ENCODE data around the gene ETF1. TPM values are rescaled to one million over a fixed set of nuclear protein-coding genes. Genes with fewer than 3 reads are reported as not detected.

The ETF1 gene
- polyA plus RNA-seq, 1 experiment: 107 TPM

DNA sequence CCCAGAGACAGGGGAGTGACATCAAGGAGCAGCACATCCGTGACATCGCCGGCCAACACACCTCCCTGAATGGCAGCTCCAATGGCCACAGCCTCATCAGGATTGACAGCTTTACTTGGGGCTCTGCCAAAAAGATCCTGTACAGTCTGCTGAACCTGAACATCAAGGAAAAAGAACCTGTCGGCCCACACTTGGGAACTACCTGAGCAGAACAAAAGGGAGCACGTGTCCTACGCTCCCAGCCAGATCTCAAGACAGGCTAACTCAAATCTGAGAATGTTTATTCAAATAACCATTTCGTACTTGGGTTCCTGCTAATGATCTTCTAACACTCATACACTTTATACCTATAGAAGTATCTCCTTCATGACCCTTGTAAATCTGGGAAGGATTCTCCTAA, 16.9 kb upstream of the ETF1 start:
- H3K4me3 ChIP-seq (ENCODE audit: low read depth, low read length): no peak overlapping the region
- ChIA-PET POLR2A (interaction anchor here (0.7 kb wide), 1 partner anchor 11 kb away, joined by 3 read pairs; no protein-coding TSS in a partner anchor), CTCF (interaction anchor here (1.5 kb wide), 1 partner anchor 12 kb away, joined by 4 read pairs; no protein-coding TSS in a partner anchor)
- no peak overlapping the region for H3K27ac ChIP-seq (ENCODE audit: low read depth, low read length)
- TF ChIP-seq, protein P1, sequence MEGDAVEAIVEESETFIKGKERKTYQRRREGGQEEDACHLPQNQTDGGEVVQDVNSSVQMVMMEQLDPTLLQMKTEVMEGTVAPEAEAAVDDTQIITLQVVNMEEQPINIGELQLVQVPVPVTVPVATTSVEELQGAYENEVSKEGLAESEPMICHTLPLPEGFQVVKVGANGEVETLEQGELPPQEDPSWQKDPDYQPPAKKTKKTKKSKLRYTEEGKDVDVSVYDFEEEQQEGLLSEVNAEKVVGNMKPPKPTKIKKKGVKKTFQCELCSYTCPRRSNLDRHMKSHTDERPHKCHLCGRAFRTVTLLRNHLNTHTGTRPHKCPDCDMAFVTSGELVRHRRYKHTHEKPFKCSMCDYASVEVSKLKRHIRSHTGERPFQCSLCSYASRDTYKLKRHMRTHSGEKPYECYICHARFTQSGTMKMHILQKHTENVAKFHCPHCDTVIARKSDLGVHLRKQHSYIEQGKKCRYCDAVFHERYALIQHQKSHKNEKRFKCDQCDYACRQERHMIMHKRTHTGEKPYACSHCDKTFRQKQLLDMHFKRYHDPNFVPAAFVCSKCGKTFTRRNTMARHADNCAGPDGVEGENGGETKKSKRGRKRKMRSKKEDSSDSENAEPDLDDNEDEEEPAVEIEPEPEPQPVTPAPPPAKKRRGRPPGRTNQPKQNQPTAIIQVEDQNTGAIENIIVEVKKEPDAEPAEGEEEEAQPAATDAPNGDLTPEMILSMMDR (IDR thresholded peaks at IDR 0.05; ENCODE audit: low read depth, low read length): no peak
- no peaks in the 10 kb centered on the region for H3K9me3 ChIP-seq (ENCODE audit: control insufficient read depth, insufficient read depth, low read length)
- H3K27me3 ChIP-seq (ENCODE audit: control insufficient read depth, insufficient read depth, low read length): no peaks in the 10 kb centered on the region
- DNase-seq (ENCODE audit: low read depth, low spot score): no peak

DNA sequence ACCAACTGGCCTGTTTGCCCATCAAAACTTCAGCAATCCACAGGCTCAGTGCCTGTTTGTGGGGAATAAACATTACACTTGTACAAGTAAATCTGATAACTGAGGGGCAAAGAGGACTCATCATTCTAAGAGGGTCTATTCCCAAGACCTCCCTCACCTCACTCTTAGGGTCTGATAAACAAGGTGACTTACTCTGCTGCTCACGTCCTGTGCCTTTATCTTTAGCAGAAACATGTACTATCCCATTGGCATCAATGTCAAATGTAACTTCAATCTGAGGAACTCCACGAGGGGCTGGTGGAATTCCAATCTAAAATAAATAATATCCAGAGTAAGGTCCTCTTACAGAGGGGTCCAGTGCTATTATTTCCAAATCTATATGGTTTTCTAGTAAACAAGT, 14.6 kb upstream of the ETF1 start:
- CTCF ChIA-PET: interaction anchor here (2.6 kb wide), 1 partner anchor 9 kb away, joined by 7 read pairs; no protein-coding TSS in a partner anchor

DNA sequence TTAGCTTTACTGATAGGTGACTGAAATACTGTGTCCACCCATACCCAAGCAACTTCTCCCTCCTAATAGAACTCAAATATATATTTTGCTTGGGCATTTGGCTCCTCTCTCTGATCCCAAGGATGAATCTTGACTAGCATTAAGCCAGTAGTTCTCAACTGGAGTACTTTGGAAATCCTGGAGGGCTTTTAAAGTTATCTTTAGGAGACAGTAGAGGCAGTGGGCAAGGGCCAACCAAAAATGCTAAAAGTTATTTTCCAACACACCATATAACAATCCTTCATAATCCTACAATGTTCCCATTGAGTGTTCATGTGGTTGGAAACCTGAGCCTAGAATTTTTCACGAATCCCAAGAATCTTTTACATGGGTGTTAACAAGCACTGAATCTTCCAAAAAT, 11.1 kb upstream of the ETF1 start:
- no peak overlapping the region for H3K27ac ChIP-seq (ENCODE audit: low read depth, low read length)
- ChIA-PET POLR2A (interaction anchor here (0.7 to 1.6 kb wide), 2 partner anchors 11 to 705 kb away, joined by 3 to 9 read pairs; partner anchors contain the start of gene ETF1), CTCF (no interaction called here)
- no peaks in the 10 kb centered on the region for H3K9me3 ChIP-seq (ENCODE audit: control insufficient read depth, insufficient read depth, low read length)
- H3K4me3 ChIP-seq (ENCODE audit: low read depth, low read length): no peak overlapping the region
- TF ChIP-seq, protein P1 (IDR thresholded peaks at IDR 0.05; ENCODE audit: low read depth, low read length): no peak
- no peaks in the 10 kb centered on the region for H3K27me3 ChIP-seq (ENCODE audit: control insufficient read depth, insufficient read depth, low read length)
- no peak for DNase-seq (ENCODE audit: low read depth, low spot score)

More for the DNA sequence above, 14.6 kb upstream of the ETF1 start:
- POLR2A ChIA-PET: interaction anchor here (0.9 kb wide), 1 partner anchor 92 kb away, joined by 3 read pairs; the partner anchor contains the start of gene EGR1
- no peak for DNase-seq (ENCODE audit: low read depth, low spot score)
- no peak overlapping the region for H3K27ac ChIP-seq (ENCODE audit: low read depth, low read length)
- H3K27me3 ChIP-seq (ENCODE audit: control insufficient read depth, insufficient read depth, low read length): no peaks in the 10 kb centered on the region
- H3K4me3 ChIP-seq (ENCODE audit: low read depth, low read length): no peak overlapping the region
- H3K9me3 ChIP-seq (ENCODE audit: control insufficient read depth, insufficient read depth, low read length): no peaks in the 10 kb centered on the region
- TF ChIP-seq, protein P1 (IDR thresholded peaks at IDR 0.05; ENCODE audit: low read depth, low read length): no peak

DNA sequence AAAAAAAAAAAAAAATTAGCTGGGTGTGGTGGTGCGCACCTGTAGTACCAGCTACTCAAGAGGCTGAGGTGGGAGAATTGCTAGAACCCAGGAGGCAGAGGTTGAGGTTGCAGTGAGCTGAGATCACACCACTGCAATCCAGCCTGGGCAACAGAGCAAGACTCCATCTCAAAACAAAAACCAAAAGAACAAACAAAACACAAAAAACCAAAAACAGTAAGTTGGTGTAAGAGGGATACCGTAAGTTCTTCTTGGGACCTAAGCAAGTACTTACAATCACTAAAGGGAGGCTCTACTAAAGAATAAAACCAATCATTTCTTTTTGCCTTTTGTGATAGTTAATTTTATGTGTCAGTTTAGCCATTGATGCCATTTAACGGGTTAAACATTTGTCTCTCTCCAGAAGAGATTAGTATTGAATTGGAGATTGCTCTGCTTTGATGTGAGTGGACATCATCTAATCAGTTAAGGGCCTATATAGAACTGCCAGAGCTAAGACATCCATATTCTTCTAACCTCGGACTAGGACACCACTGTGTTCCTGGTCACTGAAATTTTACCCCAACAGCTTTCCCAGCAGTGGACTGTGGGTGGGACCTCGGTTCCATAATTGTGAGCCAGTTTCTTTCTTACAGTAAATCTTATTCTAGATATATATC, 10.5 kb upstream of the ETF1 start:
- TF ChIP-seq, protein P1 (IDR thresholded peaks at IDR 0.05; ENCODE audit: low read depth, low read length): no peak
- Histone ChIP-seq H3K9me3 (ENCODE audit: control insufficient read depth, insufficient read depth, low read length) (no peaks in the 10 kb centered on the region), H3K27me3 (ENCODE audit: control insufficient read depth, insufficient read depth, low read length) (no peaks in the 10 kb centered on the region), H3K27ac (ENCODE audit: low read depth, low read length) (no peak overlapping the region), H3K4me3 (ENCODE audit: low read depth, low read length) (no peak overlapping the region)
- no peak for DNase-seq (ENCODE audit: low read depth, low spot score)
- CTCF ChIA-PET: no interaction called here
- POLR2A ChIA-PET: interaction anchor here (0.6 to 1.6 kb wide), 3 partner anchors 10 to 705 kb away, joined by 3 to 9 read pairs (median 4); partner anchors contain the start of gene ETF1

DNA sequence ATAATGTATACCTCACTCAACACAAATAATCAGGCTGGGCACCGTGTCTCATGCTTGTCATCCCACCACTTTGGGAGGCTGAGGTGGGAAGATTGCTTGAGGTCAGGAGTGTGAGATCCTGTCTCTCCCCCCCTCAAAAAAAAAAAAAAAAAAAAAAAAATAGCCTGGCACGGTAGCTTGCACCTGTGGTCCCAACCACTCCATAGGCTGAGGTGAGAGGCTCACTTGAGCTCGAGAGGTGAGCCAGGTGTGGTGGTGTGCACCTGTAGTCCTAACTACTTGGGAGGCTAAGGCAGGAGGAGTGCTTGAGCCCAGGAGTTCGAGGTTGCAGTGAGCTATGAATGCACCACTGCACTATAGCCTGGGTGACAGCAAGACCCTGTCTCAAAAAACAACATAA, 9.6 kb upstream of the ETF1 start:
- no peaks in the 10 kb centered on the region for H3K9me3 ChIP-seq (ENCODE audit: control insufficient read depth, insufficient read depth, low read length)
- no peak for DNase-seq (ENCODE audit: low read depth, low spot score)
- ChIA-PET CTCF (no interaction called here), POLR2A (interaction anchor here (1.2 to 1.6 kb wide), 2 partner anchors 9 kb away, joined by 4 to 9 read pairs; partner anchors contain the start of gene ETF1)
- no peaks in the 10 kb centered on the region for H3K27me3 ChIP-seq (ENCODE audit: control insufficient read depth, insufficient read depth, low read length)
- H3K27ac ChIP-seq (ENCODE audit: low read depth, low read length): no peak overlapping the region
- no peak overlapping the region for H3K4me3 ChIP-seq (ENCODE audit: low read depth, low read length)
- TF ChIP-seq, protein P1 (IDR thresholded peaks at IDR 0.05; ENCODE audit: low read depth, low read length): no peak

All from AG04450 (cell line).